Right cardiac atrium (tissue), 5 donors: ENCODE measurements around the gene CDK17. TPM values are rescaled to one million over a fixed set of nuclear protein-coding genes. Genes with fewer than 3 reads are reported as not detected.

Source experiments
- polyA plus RNA-seq: library from polyadenylated mRNA; stranded (reverse); fragments of 200-250 nt; gene quantifications from one replicate; pipeline ENCODE4 v1.2.3, GENCODE V29; 2013
- total RNA-seq, 4 donors: library from RNA; stranded (reverse); fragmentation: NEBNext Ultra II Directional; extraction: Animal tissue kit (Norgen Biotek cat#: 25700); gene quantifications; one replicate each; pipeline ENCODE4 v1.2.1, GENCODE V29; 2021
- donor health status: healthy with polysubstance abuse.
- donor health status: DM: no; HTN: yes; CAD: no.
- donor health status: DM: no; HTN: no; CAD: no.
- donor health status: DM: no; HTN: yes; CAD: no; lungs with severe emphysema.
- donor health status: DM: yes; HTN: yes; CAD: no.

The CDK17 gene
- total and polyA plus RNA-seq, 5 donors, result 10.3 to 30.4 (median 20.0) TPM

Other genes with a start within 250 kb of the CDK17 start
- 10 to 100 TPM; 18.1 to 34.0 (median 23.7) TPM for gene ELK3, start 206.1 kb downstream of the CDK17 start, total RNA-seq
- 11.5 TPM for gene ELK3, start 206.1 kb downstream of the CDK17 start, polyA plus RNA-seq
- under 1 TPM; 0.14 to 0.42 (median 0.29) TPM for gene CFAP54, start 89.1 kb upstream of the CDK17 start, total RNA-seq
- gene CFAP54, start 89.1 kb upstream of the CDK17 start, polyA plus RNA-seq, result 0.16 TPM